Endothelial cell of umbilical vein (primary cell): ENCODE measurements around the gene CTNNA2.

Source experiments
- CTCF ChIP-seq, 2 donors: IDR thresholded peaks; 1 replicate in 1 of 2; 2 replicates in 1 of 2; pipeline ENCODE4 v1.5.1; 2011; ENCODE audit warnings: low read length in 2 of 2, mild to moderate bottlenecking in 2 of 2, moderate library complexity in 2 of 2, control low read depth in 1 of 2, inconsistent platforms in 1 of 2, low read depth in 1 of 2; ENCODE audit not compliant: insufficient read depth in 1 of 2; ENCODE audit errors: extremely low read depth in 1 of 2
- EZH2 ChIP-seq: IDR thresholded peaks from 2 replicates; pipeline ENCODE4 v1.6.1; 2012; ENCODE audit warnings: borderline replicate concordance, low read depth, mild to moderate bottlenecking, moderate library complexity, low read length, inconsistent platforms; ENCODE audit not compliant: severe bottlenecking
- FOS ChIP-seq: IDR thresholded peaks from 2 replicates; pipeline ENCODE4 v1.6.1; 2011; ENCODE audit warnings: mild to moderate bottlenecking, low read length, moderate library complexity, borderline replicate concordance; ENCODE audit not compliant: insufficient read depth
- GATA2 ChIP-seq: IDR thresholded peaks from 2 replicates; pipeline ENCODE4 v1.7.0; 2011; ENCODE audit warnings: low read depth, mild to moderate bottlenecking, moderate library complexity, mixed read lengths, low read length; ENCODE audit not compliant: insufficient read length, insufficient read depth
- MAX ChIP-seq: IDR thresholded peaks from 2 replicates; pipeline ENCODE4 v1.6.1; 2011; ENCODE audit not compliant: insufficient read depth, insufficient read length
- POLR2A ChIP-seq: IDR thresholded peaks from 2 replicates; pipeline ENCODE4 v1.6.1; 2012; ENCODE audit warnings: low read depth, mild to moderate bottlenecking, control low read depth, low read length
- POLR2AphosphoS5 ChIP-seq: IDR thresholded peaks from 2 replicates; pipeline ENCODE4 v1.6.1; 2012; ENCODE audit warnings: low read depth, mild to moderate bottlenecking, control low read depth, low read length, moderate library complexity; ENCODE audit not compliant: insufficient read depth

GRCh38 chr2:80281049-80281448, 768.2 kb downstream of the CTNNA2 start:
- TF ChIP-seq CTCF (IDR thresholded peaks at IDR 0.05; ENCODE audit: extremely low read depth in 1 of 2, insufficient read depth in 1 of 2, low read depth in 1 of 2, low read length in 2 of 2) = no peak
- no peak for TF ChIP-seq POLR2AphosphoS5
- TF ChIP-seq POLR2A = no peak
- TF ChIP-seq EZH2 = no peak
- no peak for TF ChIP-seq MAX
- TF ChIP-seq GATA2 = no peak
- TF ChIP-seq FOS = no peak
